Erythroblast (primary cell): ENCODE measurements around the gene ST7.

ENCODE experiments used
- GATA1 ChIP-seq: IDR thresholded peaks from 2 replicates; pipeline ENCODE4 v1.6.1; 2011; ENCODE audit warnings: low read depth, mild to moderate bottlenecking, control low read depth, low read length, moderate library complexity
- POLR2A ChIP-seq: IDR thresholded peaks from 2 replicates; pipeline ENCODE4 v1.6.1; 2011; ENCODE audit warnings: mild to moderate bottlenecking, low read length

DNA sequence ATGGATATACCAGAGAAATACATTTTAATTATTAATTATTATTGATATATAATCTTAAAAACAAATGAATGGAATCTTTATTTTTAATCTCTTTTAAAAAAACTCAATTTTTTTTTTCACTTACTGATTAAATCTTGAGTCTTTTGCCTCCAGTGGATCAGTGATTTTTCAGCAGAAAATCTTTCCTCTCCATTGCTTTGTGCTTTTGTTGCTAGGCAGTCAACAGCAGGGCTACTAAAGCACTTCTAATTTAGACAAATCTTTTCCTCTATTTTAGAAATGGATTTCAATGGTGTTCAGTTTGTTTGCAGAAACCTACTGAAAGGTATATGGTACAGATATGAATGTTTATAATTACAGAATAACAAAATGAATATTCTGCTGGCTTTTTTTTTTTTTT is 143.6 kb downstream of the ST7 start:
- TF ChIP-seq POLR2A (no peak), GATA1 (no peak)
